ENCODE data around the gene LAMA5.

GRCh38 chr20:62316331-62317166 is 50.6 kb downstream of the LAMA5 start:
- TF ChIP-seq CTCF (IDR thresholded peaks at IDR 0.05), result no peak
- TF ChIP-seq POLR2AphosphoS5 (IDR thresholded peaks at IDR 0.05), result no peak
- TF ChIP-seq POLR2A (IDR thresholded peaks at IDR 0.05), result no peak

All from prostate gland (tissue), 2 donors.